ENCODE results near the gene PDCD1. TPM values are rescaled to one million over a fixed set of nuclear protein-coding genes. Genes with fewer than 3 reads are reported as not detected.
A peak's percentile ranks its signal among the peaks of the same experiment; 100 is the strongest.
"Not testable (repeated sequence)": the region's sequence is repeated elsewhere in the genome, so short reads cannot be mapped to it uniquely, and the experiment has no call there.

PDCD1 gene
- total and polyA plus RNA-seq, 7 donors: 0.14 to 3.2 (median 0.67) TPM; not detected in 3

DNA sequence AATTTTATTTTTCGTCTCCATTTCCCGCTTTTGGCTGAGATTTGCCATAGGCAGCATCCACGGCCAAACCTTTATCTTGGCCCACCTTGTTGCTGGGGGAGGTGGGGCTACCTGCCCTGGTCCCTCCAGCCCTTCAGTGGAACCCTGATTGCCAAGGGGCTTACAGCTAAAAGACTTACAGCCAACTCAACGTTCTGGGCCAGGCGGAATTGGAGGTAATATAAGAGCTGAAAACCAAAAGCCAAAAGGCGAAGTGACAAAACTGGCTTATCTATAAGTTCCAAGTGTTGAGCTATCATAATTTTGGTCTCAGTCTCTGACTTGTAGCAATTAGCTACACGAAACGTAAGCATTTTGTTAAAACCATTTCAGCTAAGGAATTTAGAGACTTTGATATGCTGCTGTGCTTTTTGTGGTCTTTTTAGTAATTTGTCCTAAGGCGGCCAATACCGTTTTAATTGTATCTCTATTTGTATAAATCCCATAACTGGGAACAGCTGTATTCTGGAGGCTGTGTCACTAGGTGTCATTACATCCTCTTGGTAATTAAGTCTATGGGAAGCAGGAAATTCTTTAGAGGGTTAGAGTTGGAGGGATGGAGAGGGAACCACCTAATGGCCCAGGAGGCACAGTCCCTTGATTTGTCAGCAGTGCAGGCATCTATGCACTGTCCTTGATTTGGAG is 24.0 kb downstream of the PDCD1 start:
- peak; percentile 21 for DNase-seq
- intact Hi-C loops (cut with DNase I): no loop called here
- H3K27me3 ChIP-seq: no peaks in the 10 kb centered on the region
- no peaks in the 10 kb centered on the region for H3K36me3 ChIP-seq
- no peak overlapping the region for H3K4me3 ChIP-seq
- no peak overlapping the region for H3K27ac ChIP-seq
- WGBS, 2 donors: 87 to 93% methylated on average over 10 of the region's 10 CpGs
- H3K9me3 ChIP-seq: no peaks in the 10 kb centered on the region
- H3K4me1 ChIP-seq: peaks cover 0 to 8% (median 3%) of the 10 kb centered on the region in 4 donors
- TF ChIP-seq POLR2AphosphoS5 (IDR thresholded peaks at IDR 0.05) (no peak), EP300 (IDR thresholded peaks at IDR 0.05) (no peak), POLR2A (IDR thresholded peaks at IDR 0.05) (no peak)
- TF ChIP-seq, protein P1, sequence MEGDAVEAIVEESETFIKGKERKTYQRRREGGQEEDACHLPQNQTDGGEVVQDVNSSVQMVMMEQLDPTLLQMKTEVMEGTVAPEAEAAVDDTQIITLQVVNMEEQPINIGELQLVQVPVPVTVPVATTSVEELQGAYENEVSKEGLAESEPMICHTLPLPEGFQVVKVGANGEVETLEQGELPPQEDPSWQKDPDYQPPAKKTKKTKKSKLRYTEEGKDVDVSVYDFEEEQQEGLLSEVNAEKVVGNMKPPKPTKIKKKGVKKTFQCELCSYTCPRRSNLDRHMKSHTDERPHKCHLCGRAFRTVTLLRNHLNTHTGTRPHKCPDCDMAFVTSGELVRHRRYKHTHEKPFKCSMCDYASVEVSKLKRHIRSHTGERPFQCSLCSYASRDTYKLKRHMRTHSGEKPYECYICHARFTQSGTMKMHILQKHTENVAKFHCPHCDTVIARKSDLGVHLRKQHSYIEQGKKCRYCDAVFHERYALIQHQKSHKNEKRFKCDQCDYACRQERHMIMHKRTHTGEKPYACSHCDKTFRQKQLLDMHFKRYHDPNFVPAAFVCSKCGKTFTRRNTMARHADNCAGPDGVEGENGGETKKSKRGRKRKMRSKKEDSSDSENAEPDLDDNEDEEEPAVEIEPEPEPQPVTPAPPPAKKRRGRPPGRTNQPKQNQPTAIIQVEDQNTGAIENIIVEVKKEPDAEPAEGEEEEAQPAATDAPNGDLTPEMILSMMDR (IDR thresholded peaks at IDR 0.05): no peak

DNA sequence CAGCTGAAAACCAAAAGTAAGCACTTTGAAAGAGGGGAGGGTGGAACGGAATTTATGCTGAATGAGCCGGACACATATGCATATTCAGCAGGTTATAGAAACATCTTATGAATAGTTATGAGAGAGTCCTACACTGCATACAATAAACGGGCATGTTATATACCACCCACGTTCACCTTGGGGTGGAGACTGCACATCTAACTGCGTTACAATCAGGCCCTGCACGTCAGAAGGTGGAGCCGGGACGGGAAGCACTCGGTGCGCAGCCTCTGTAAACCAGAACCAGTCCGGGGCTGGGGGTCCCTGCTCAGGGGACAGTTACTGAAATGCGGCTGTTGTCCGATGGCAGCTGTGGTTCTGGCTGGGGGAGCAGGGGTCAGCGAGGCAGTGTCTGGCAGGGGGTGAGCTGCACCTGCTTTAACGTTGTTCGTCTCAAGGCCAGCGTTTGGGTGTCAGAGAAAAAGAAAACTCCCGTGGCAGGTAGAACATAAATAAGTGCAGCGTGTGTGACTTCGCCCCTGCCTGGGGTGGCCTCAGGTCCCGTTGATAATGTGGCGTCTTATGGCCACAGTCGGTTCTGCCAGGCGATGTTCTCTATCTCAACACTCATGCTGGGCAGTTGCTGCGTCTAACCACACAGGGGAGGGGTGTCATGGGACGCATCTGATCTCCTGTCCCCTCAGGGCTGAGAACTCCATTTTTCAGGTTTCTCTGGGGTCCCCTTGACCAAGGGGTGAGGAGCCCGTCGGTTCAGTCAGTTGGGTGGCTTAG is 24.8 kb downstream of the PDCD1 start:
- H3K9me3 ChIP-seq; H3K36me3 ChIP-seq; H3K27me3 ChIP-seq; H3K4me1 ChIP-seq; intact Hi-C loops (cut with DNase I); H3K4me3 ChIP-seq; H3K27ac ChIP-seq: not testable (repeated sequence)
- WGBS, 2 donors: 71 to 85% methylated on average over 28 of the region's 28 CpGs
- peak; percentile 22 for DNase-seq

DNA sequence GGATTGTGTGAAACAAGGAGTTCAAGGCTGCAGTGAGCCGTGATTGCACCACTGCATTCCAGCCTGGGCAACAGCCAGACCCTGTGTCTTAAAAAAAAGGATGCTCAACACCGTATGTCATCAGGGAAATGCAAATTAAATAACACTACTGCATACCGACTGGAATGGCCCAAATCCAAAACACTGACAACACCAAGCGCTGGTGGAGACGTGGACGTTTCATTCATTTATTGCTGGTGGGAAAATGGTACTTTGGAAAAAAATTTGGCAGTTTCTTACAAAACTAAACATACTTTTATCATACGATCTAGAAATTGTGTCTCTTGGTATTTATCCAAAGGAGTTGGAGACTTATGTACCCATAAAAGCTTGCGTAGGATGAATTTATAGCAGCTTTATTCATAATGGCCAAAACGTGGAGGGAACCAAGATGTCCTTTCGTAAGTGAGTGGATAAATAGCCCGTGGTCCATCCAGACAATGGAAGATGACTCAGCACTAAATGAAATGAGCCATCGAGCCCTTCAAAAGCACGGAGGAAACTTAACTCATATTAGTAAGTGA is 25.5 kb downstream of the PDCD1 start:
- no peak overlapping the region for H3K27ac ChIP-seq
- no peaks in the 10 kb centered on the region for H3K36me3 ChIP-seq
- intact Hi-C loops (cut with DNase I): no loop called here
- TF ChIP-seq, protein P1 (IDR thresholded peaks at IDR 0.05): no peak
- TF ChIP-seq POLR2A (IDR thresholded peaks at IDR 0.05) (no peak), EP300 (IDR thresholded peaks at IDR 0.05) (no peak), POLR2AphosphoS5 (IDR thresholded peaks at IDR 0.05) (no peak)
- H3K9me3 ChIP-seq: no peaks in the 10 kb centered on the region
- 37 to 58% methylated on average over 13 of the region's 13 CpGs for WGBS, 2 donors
- peak; percentile 41 for DNase-seq
- H3K4me1 ChIP-seq: peaks cover 0 to 8% (median 3%) of the 10 kb centered on the region in 4 donors
- H3K27me3 ChIP-seq: no peaks in the 10 kb centered on the region
- no peak overlapping the region for H3K4me3 ChIP-seq

DNA sequence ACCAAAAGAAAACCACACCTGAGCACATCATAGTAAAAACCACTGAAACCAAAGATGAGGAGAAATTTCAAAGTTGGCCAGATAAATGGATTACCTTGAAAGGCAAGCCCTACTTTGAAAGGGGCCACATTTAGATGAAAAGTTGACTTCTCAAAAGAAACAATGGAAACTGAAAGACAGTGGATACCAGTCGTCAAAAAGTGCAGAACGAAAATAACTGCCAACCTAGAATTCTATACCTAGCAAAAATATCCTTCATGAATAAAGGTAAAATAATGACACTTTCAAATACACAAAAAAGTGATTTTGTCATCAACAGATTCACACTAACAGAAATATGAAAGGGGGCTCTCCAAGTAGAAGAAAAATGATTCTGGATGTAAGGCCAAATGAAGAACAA is 31.3 kb downstream of the PDCD1 start:
- intact Hi-C loops (cut with DNase I): no loop called here

DNA sequence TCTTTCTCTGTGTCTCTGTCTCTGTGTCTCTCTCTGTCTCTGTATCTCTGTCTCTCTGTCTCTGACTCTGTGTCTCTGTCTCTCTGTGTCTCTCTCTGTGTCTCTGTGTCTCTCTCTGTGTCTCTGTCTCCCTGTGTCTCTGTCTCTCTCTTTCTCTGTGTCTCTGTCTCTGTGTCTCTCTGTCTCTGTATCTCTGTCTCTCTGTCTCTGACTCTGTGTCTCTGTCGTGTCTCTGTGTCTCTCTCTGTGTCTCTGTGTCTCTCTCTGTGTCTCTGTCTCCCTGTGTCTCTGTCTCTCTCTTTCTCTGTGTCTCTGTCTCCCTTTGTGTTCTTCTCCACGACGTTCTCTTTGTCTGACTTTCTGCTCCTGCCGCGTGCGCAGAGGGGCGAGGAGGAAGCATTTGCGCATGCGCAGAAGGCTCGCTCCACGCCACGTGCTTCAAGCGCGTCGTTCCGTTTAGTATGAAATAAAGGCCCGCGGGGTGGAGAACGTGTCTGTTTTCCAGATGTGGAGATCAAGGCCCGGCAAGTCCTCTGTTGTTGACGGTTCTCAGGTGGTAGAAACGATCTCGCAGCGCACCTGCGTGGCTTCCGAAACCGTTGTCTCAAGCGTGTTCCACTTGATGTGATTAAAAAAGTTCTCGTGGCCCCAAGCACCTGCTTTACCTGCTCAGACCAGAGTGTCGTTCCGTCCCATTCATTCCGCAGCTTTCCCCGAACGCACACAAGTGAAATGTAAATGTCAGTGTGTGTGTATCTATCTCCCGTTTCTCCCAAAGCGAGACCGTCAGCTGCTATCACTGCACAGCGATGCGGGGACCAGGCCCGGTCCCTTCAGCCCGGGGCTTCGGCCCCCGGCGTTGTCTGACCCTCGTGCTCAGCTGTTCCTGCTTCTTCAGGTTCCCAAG is 34.9 kb downstream of the PDCD1 start:
- peak; percentile 38 for DNase-seq
- WGBS, 2 donors: 92 to 93% methylated on average over 45 of the region's 45 CpGs
- H3K27ac ChIP-seq; H3K4me1 ChIP-seq; H3K9me3 ChIP-seq; intact Hi-C loops (cut with DNase I); H3K36me3 ChIP-seq; H3K4me3 ChIP-seq: not testable (repeated sequence)
- H3K27me3 ChIP-seq: peaks cover 0 to 26% (median 0%) of the 10 kb centered on the region in 3 donors

More for the DNA sequence above, 31.3 kb downstream of the PDCD1 start:
- Histone ChIP-seq H3K4me1 (no peaks in the 10 kb centered on the region), H3K36me3 (no peaks in the 10 kb centered on the region), H3K27ac (no peak overlapping the region), H3K27me3 (peaks cover 0 to 2% (median 0%) of the 10 kb centered on the region in 3 donors), H3K9me3 (no peaks in the 10 kb centered on the region), H3K4me3 (no peak overlapping the region)
- 79 to 88% methylated on average over 2 of the region's 2 CpGs for WGBS, 2 donors
- no peak for DNase-seq
- TF ChIP-seq, protein P1 (IDR thresholded peaks at IDR 0.05): no peak
- TF ChIP-seq POLR2A (IDR thresholded peaks at IDR 0.05) (no peak), EP300 (IDR thresholded peaks at IDR 0.05) (no peak), POLR2AphosphoS5 (IDR thresholded peaks at IDR 0.05) (no peak)

Data from sigmoid colon (tissue), 7 donors.